ENCODE data around the gene RUFY1.

DNA sequence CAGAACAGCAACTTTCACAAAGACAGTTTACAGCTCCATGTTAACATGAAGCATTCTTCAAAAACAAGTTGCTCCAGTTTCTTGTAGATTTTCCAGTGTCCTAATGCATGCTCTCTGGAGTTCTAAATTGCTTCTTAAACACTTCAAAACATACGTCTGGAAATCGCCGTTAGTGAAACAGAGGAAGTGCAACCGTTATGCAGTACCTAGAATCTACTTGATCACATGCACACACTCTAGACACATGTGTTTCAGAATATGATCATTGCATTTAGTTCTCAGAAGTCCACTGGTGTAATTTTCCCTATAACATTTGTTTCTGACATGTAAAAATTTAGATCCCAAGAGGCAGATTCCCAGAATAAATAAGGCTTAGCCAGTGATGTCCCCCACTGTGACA, 41.1 kb upstream of the RUFY1 start:
- TF ChIP-seq, protein P1, sequence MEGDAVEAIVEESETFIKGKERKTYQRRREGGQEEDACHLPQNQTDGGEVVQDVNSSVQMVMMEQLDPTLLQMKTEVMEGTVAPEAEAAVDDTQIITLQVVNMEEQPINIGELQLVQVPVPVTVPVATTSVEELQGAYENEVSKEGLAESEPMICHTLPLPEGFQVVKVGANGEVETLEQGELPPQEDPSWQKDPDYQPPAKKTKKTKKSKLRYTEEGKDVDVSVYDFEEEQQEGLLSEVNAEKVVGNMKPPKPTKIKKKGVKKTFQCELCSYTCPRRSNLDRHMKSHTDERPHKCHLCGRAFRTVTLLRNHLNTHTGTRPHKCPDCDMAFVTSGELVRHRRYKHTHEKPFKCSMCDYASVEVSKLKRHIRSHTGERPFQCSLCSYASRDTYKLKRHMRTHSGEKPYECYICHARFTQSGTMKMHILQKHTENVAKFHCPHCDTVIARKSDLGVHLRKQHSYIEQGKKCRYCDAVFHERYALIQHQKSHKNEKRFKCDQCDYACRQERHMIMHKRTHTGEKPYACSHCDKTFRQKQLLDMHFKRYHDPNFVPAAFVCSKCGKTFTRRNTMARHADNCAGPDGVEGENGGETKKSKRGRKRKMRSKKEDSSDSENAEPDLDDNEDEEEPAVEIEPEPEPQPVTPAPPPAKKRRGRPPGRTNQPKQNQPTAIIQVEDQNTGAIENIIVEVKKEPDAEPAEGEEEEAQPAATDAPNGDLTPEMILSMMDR (IDR thresholded peaks at IDR 0.05) = no peak
- TF ChIP-seq POLR2A (IDR thresholded peaks at IDR 0.05) = no peak
- TF ChIP-seq POLR2AphosphoS5 (IDR thresholded peaks at IDR 0.05) = no peak

All from prostate gland (tissue), 2 donors.